WTC11 (cell line): ENCODE results near the gene NEURL4. TPM values are rescaled to one million over a fixed set of nuclear protein-coding genes. Genes with fewer than 3 reads are reported as not detected.
A peak's percentile ranks its signal among the peaks of the same experiment; 100 is the strongest.

Experiments used
- ATAC-seq: fragments of 200-7000 bp; cut with Tn5 transposase; 2 replicates; pipeline ENCODE4 v1.10.0; 2021; ENCODE audit warnings: mild to moderate bottlenecking, moderate library complexity
- CTCF ChIA-PET: fragments of 300-600 bp; sonication (Branson Sonifier 250); formaldehyde crosslinking; loops from one replicate; lab custom pipeline; 2021; ENCODE audit warnings: antibody characterized with exemption; lab: Charles Lee
- POLR2A ChIA-PET: fragments of 350-600 bp; sonication (Branson Sonifier 250); formaldehyde crosslinking; loops from one replicate; lab custom pipeline; 2021; ENCODE audit warnings: antibody characterized with exemption; lab: Charles Lee
- DNase-seq: peaks from one replicate; pipeline ENCODE4 v3.0.0; 2021; ENCODE audit warnings: low spot score
- H3K27ac Mint-ChIP-seq: 2 replicates; pipeline ENCODE4 v1.8.0; 2021; ENCODE audit warnings: mixed read lengths
- H3K27me3 Mint-ChIP-seq: 2 replicates; pipeline ENCODE4 v1.8.0; 2021; ENCODE audit warnings: low read depth, mild to moderate bottlenecking, moderate library complexity, mixed read lengths
- H3K36me3 Mint-ChIP-seq: 2 replicates; pipeline ENCODE4 v1.8.0; 2021; ENCODE audit warnings: mixed read lengths
- H3K4me1 Mint-ChIP-seq: 2 replicates; pipeline ENCODE4 v1.8.0; 2022; ENCODE audit warnings: mixed read lengths
- H3K4me3 Mint-ChIP-seq: 2 replicates; pipeline ENCODE4 v1.8.0; 2021; ENCODE audit warnings: mild to moderate bottlenecking, moderate library complexity, mixed read lengths
- H3K9me3 Mint-ChIP-seq: 2 replicates; pipeline ENCODE4 v1.8.0; 2021; ENCODE audit warnings: mixed read lengths
- ARID4B ChIP-seq: sonication (generic); formaldehyde crosslinking; IDR thresholded peaks from 2 replicates; pipeline ENCODE4 v1.8.0; 2023; ENCODE audit warnings: missing genetic modification reagents, mild to moderate bottlenecking, borderline replicate concordance
- CTCF ChIP-seq: fragments of 200-600 bp; IDR thresholded peaks from 2 replicates; pipeline ENCODE4 v1.8.0; 2022; ENCODE audit warnings: antibody characterized with exemption
- FOXK1 ChIP-seq: sonication (generic); formaldehyde crosslinking; IDR thresholded peaks from 2 replicates; pipeline ENCODE4 v1.8.0; 2022; ENCODE audit warnings: mild to moderate bottlenecking, moderate library complexity, missing genetic modification reagents
- FOXP4 ChIP-seq: sonication (generic); formaldehyde crosslinking; IDR thresholded peaks from 2 replicates; pipeline ENCODE4 v1.8.0; 2022; ENCODE audit warnings: mild to moderate bottlenecking, missing genetic modification reagents
- GTF2I ChIP-seq: fragments of 250-450 bp; sonication (Bioruptor Pico); conservative IDR thresholded peaks from 2 replicates; pipeline ENCODE4 v1.4.0; 2021; ENCODE audit warnings: mild to moderate bottlenecking
- JUN ChIP-seq: sonication (generic); formaldehyde crosslinking; IDR thresholded peaks from 2 replicates; pipeline ENCODE4 v1.8.0; 2023; ENCODE audit warnings: mild to moderate bottlenecking, missing genetic modification reagents
- NFATC4 ChIP-seq: fragments of 250-450 bp; sonication (Bioruptor Pico); IDR thresholded peaks from 2 replicates; pipeline ENCODE4 v1.9.0; 2021; ENCODE audit warnings: mild to moderate bottlenecking
- OVOL2 ChIP-seq: fragments of 250-450 bp; sonication (Bioruptor Pico); IDR thresholded peaks from 2 replicates; pipeline ENCODE4 v1.9.0; 2021; ENCODE audit warnings: mild to moderate bottlenecking, borderline replicate concordance
- PRDM15 ChIP-seq: sonication (generic); formaldehyde crosslinking; IDR thresholded peaks from 2 replicates; pipeline ENCODE4 v1.8.0; 2022; ENCODE audit warnings: missing genetic modification reagents
- SMAD4 ChIP-seq: sonication (generic); formaldehyde crosslinking; IDR thresholded peaks from 2 replicates; pipeline ENCODE4 v1.8.0; 2022; ENCODE audit warnings: mild to moderate bottlenecking, missing genetic modification reagents
- SP1 ChIP-seq: sonication (generic); formaldehyde crosslinking; conservative IDR thresholded peaks from 2 replicates; pipeline ENCODE4 v1.8.1; 2022; ENCODE audit warnings: missing genetic modification reagents
- TEAD4 ChIP-seq: sonication (generic); formaldehyde crosslinking; IDR thresholded peaks from 2 replicates; pipeline ENCODE4 v1.8.0; 2022; ENCODE audit warnings: mild to moderate bottlenecking, missing genetic modification reagents
- USF2 ChIP-seq: sonication (generic); formaldehyde crosslinking; IDR thresholded peaks from 2 replicates; pipeline ENCODE4 v1.8.1; 2023; ENCODE audit warnings: mild to moderate bottlenecking, missing genetic modification reagents, moderate library complexity
- ZNF317 ChIP-seq: sonication (generic); formaldehyde crosslinking; IDR thresholded peaks from 2 replicates; pipeline ENCODE4 v1.8.1; 2023; ENCODE audit warnings: low read depth, mild to moderate bottlenecking, moderate library complexity, missing genetic modification reagents, borderline replicate concordance
- ZNF512 ChIP-seq: sonication (generic); formaldehyde crosslinking; IDR thresholded peaks from 2 replicates; pipeline ENCODE4 v1.8.1; 2022; ENCODE audit warnings: missing genetic modification reagents, borderline replicate concordance
- total RNA-seq: library from RNA; stranded (reverse); gene quantifications from 3 replicates; pipeline ENCODE4 v1.2.3, GENCODE V29; 2021

Gene NEURL4
- total RNA-seq, 1 experiment from 2014 or later = 64.4 TPM

- Mint-ChIP-seq H3K27me3 (peaks cover 21% of the 10 kb centered on the region), H3K27ac (no peak overlapping the region), H3K36me3 (no peaks in the 10 kb centered on the region), H3K9me3 (no peaks in the 10 kb centered on the region), H3K4me3 (peak overlapping the region; percentile 82), H3K4me1 (peaks cover 20% of the 10 kb centered on the region)
- ATAC-seq (no peak), DNase-seq (no peak)
- POLR2A ChIA-PET = interaction anchor here (1.1 to 1.7 kb wide), 3 partner anchors 11 to 65 kb away, joined by 3 to 4 read pairs (median 3); no protein-coding TSS in a partner anchor
- TF ChIP-seq ZNF317 (CRISPR knock-in tag) = no peak
- no peak for TF ChIP-seq TEAD4 (CRISPR knock-in tag)
- TF ChIP-seq FOXP4 = no peak
- no peak for TF ChIP-seq SMAD4 (CRISPR knock-in tag)
- no peak for TF ChIP-seq JUN (CRISPR knock-in tag)
- no peak for TF ChIP-seq OVOL2
- no peak for TF ChIP-seq USF2
- CTCF ChIA-PET = interaction anchor here (0.6 to 7.0 kb wide), 8 partner anchors 14 to 237 kb away, joined by 3 to 119 read pairs (median 8); partner anchors contain the start of genes GABARAP and TMEM95
Measured at GRCh38 chr17:7282752-7283321, 46.3 kb downstream of the NEURL4 start.

- no peaks in the 10 kb centered on the region for H3K36me3 Mint-ChIP-seq
- peaks cover 21% of the 10 kb centered on the region for H3K27me3 Mint-ChIP-seq
- peak; percentile 1; the same call in 1 of the 2 replicates for ATAC-seq
- no peaks in the 10 kb centered on the region for H3K9me3 Mint-ChIP-seq
- peaks cover 20% of the 10 kb centered on the region for H3K4me1 Mint-ChIP-seq
- ChIA-PET POLR2A (interaction anchor here (0.7 to 1.7 kb wide), 7 partner anchors 12 to 266 kb away, joined by 3 to 8 read pairs (median 4); partner anchors contain the start of gene GABARAP), CTCF (interaction anchor here (0.6 to 7.0 kb wide), 21 partner anchors 9 to 307 kb away, joined by 3 to 119 read pairs (median 10); partner anchors contain the start of genes ACAP1, GABARAP, NEURL4 and SOX15)
- peak overlapping the region; percentile 82 for H3K4me3 Mint-ChIP-seq
- DNase-seq = peak; percentile 41
- H3K27ac Mint-ChIP-seq = no peak overlapping the region
- TF ChIP-seq ARID4B = no peak
- no peak for TF ChIP-seq NFATC4 (CRISPR knock-in tag)
- no peak for TF ChIP-seq ZNF512 (CRISPR knock-in tag)
- no peak for TF ChIP-seq SP1 (CRISPR knock-in tag)
- TF ChIP-seq PRDM15 (CRISPR knock-in tag) = no peak
- 0 out of 2 replicates have a peak, but pooled peaks have one; percentile 25 for TF ChIP-seq FOXP4
- TF ChIP-seq FOXK1 = no peak
- TF ChIP-seq GTF2I = no peak
- TF ChIP-seq SMAD4 (CRISPR knock-in tag) = no peak
- no peak for TF ChIP-seq CTCF
Measured at GRCh38 chr17:7281953-7282751, 47.0 kb downstream of the NEURL4 start.
